IPS-18c (cell line): ENCODE data around the gene MBD4.

ENCODE experiments used
- H3K4me3 ChIP-seq: 2 replicates; pipeline ENCODE4 v1.7.0; 2013; ENCODE audit warnings: low read depth, mild to moderate bottlenecking, low read length, moderate library complexity; ENCODE audit not compliant: insufficient read depth
- H3K9me3 ChIP-seq: one replicate; pipeline ENCODE4 v1.6.1; 2013; ENCODE audit warnings: mild to moderate bottlenecking, low read length, moderate library complexity; ENCODE audit not compliant: control insufficient read depth, insufficient read depth

The MBD4 gene

DNA sequence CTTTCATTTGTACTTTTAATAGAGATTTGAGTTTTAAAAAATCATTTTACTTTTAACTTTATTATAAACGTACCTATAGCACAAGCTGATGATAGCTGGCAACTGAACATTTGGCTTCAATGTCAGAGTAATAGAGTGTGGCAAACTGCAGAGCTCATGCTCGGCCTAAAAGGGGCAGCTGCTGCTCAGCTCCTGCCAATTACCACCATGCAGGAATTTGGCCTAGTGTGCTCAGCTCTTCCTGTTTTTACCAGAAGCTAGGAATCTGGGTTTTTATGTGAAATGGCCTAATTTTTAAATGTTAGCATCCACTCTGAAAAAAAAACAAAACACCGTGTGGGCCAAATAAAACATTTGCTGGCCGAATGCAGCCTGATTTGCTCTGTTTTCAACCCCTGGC lies 2.0 kb upstream of the MBD4 start:
- H3K9me3 ChIP-seq = no peaks in the 10 kb centered on the region
- H3K4me3 ChIP-seq = no peak overlapping the region

DNA sequence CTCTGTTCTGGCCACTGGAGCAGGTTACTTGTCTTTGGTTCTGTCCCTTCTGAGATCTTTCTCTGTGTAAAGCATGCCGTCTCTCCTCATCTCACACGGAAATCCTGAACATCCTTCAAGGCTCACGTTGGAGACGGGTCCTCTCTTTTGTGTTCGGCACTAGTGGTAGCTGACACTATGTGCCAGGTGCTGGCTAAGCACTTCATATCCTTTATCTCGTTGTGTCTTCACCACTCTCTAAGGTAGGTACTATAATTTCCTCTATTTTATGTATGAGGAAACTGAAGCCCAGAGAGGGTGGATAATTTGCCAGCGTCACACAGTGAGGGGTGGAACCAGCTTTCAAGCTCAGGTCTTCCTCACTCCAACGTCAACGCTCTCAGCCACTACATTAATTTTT lies 1.5 kb upstream of the MBD4 start:
- H3K9me3 ChIP-seq = no peaks in the 10 kb centered on the region
- H3K4me3 ChIP-seq = peak overlapping the region; percentile 98; the same call in 1 of the 2 replicates

DNA sequence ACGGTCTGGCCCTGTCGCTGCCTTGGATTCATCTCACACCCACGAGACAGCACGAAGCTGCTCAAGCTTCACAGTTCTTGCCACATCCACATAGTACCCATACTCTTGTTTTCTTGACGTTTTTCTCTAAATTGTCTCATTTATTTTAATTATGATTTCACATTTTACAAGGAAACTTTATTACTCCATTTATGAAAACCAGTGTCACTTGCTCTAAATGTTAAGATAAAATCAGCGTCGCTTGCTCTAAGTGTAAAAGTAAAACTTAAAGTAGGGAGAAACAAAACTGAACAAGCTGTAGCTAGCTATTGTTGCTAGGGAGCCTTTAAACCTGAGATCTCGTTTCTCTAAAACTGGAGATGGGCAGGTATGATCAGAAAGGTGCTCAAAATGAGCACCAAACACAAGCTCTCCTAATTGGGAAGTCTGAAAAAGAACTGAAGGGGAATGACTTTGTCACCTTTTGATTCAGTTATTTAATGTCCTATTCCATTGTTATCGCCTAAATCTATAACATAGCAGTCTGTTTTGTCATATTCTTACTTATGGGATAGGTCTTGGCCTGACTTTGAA lies 956 bp upstream of the MBD4 start:
- Histone ChIP-seq H3K9me3 (no peaks in the 10 kb centered on the region), H3K4me3 (peak overlapping the region; percentile 98)

DNA sequence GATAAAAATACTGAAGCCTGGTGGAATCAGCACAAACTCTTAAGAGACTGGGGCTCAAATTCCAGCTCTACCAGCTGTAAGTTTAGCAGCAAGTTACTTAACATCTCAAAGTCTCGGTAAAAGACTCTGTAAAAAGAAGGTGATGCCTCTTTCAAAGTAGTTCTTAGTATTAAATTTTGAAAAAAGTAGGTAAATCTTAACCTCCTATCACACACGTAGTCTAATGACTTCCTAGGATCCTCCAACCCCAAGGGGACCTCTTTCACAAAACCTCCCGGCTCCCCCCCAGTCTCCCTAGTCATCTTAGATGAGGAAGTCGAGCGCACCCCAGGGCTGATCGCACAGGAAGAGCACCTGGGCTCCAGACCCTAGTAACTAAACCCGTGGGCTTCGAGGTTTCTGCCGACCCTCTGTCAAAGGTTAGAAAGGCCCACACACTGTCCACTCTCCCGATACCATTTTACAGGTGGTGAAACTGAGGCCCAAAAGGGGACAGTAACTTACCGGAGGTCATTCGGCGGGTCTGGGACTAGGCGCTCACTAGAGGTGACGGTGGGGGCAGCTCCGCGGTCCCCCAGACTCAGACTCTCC lies 427 bp downstream of the MBD4 start:
- no peaks in the 10 kb centered on the region for H3K9me3 ChIP-seq
- H3K4me3 ChIP-seq = peak overlapping the region; percentile 98

DNA sequence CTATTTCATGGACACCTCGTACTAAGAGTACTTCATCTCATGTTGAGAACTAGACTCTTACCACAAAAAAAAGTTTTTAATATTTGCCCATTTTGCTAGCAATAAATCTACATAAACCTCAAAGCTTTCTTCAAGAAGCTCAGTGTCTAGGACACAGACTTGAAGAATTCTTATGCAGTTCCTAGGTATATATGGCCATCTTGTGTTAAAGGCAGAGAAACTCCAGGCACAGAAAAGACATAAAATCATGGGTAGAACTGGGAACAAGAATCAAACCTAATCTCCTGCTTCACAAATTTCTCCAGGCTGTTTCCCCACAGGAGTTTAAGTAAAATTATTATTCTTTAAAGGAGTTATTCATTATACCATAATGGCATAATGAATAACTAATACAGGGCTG lies 4.4 kb downstream of the MBD4 start:
- Histone ChIP-seq H3K4me3 (no peak overlapping the region), H3K9me3 (no peaks in the 10 kb centered on the region)

DNA sequence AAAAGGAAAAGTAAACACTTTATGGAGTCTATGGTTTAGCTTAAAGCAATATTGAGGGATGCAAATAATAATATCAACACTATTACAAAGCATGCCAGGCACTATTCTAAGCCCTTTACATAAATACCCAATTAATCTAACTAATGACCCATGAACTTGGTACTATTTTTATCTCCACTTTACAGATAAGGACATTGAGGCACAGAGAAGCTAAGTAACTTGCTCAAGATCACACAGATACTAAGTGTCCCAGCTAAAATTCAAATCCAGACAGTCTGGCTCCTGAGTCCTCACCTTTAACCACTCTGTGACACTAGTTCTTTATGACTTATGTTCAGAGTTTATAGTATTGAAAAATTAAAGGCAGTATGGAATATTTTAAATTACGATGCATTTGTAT lies 5.6 kb downstream of the MBD4 start:
- no peaks in the 10 kb centered on the region for H3K9me3 ChIP-seq
- no peak overlapping the region for H3K4me3 ChIP-seq

DNA sequence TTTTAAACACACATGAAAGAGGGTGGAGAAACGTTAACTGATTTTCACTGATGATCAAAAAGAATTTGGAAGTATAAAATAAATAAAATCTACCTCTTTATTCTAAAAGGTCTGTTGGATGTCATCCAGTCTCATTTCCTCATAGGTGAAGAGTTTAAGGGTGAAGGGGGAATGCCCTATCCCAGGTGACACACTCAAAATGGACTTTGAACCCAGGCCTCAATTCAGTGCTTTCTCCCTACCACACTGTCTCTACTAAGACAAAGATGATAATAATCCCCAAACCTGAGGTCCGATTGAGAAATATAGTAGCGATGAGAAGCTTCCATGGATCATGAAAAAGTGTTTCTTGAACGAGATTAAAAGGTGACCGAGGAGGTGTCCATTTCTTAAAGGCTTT lies 6.2 kb downstream of the MBD4 start:
- H3K9me3 ChIP-seq = no peaks in the 10 kb centered on the region
- no peak overlapping the region for H3K4me3 ChIP-seq

DNA sequence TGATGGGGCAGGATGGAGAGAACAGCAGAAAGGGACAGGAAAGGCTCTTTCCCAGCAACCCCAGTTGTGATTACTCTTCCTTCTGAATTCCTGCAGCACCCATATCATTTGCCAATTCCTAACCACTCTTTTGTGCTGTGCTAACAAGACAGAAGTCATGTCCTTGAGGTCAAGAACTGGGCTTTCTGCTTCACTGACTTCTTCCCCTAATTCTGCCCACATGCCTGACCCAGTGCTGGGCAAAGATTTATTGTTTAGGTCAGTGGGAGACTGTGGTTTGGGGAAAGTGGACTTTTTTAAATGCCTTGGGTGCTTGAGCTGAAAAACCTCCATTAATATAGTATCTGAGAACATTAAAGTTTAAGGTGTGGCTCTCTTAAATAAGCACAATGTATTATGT lies 7.1 kb downstream of the MBD4 start:
- Histone ChIP-seq H3K9me3 (no peaks in the 10 kb centered on the region), H3K4me3 (no peak overlapping the region)

DNA sequence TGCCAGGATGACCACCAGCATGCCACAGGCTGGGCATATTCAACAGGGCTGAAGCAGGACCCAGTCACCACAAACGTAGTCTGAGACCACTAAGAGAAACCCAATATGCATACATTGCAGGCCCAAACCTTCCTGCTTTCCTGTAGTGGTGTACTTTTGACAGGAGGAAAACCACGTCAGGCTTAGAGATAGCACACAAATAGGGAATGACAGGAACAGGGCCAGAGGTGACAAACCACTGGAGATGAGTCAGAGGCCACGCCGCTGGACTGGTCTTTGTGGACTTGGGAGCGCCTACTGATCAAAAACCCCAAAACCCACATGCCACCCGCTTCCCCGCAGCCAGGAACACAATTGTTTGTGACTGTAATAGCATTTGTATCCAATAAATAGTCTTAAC lies 7.7 kb downstream of the MBD4 start:
- Histone ChIP-seq H3K4me3 (no peak overlapping the region), H3K9me3 (no peaks in the 10 kb centered on the region)

DNA sequence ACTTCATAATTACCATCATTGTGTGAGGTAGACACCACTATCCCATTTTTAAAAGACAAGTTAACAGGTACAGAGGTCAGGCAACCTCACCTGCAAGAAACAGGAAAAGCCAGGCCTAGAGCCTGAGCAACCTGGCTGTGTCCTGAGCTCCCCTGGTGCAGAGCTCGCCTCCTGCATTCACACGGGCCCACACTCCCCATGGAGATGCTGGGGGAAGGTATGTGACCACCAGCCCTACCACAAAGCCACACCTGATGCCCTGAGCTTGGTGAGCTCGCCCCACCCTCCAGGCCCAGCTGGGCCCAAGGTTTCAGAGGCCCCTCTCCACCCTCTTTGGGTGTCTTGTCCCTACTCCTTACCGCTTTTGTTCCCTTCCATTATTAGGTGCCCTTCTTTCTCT lies 10.1 kb downstream of the MBD4 start:
- Histone ChIP-seq H3K4me3 (no peak overlapping the region), H3K9me3 (no peaks in the 10 kb centered on the region)

DNA sequence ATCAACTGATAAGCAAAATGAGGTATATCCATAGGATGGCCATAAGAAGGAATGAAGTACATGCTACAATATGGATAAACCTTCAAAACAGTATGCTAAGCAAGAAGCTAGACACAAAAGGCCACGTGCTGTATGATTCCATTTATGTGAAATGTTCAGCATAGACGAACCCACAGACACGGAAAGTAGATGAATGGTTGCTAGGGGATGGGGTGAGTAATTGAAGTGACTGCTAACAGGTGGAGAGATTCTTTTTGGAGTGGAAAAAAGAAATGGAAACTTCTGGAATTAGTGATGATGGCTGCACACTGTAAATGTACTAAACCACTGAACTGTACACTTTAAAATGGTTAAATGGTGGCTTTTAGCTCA lies 10.7 kb downstream of the MBD4 start:
- Histone ChIP-seq H3K4me3 (no peak overlapping the region; the same call in 1 of the 2 replicates), H3K9me3 (no peaks in the 10 kb centered on the region)

DNA sequence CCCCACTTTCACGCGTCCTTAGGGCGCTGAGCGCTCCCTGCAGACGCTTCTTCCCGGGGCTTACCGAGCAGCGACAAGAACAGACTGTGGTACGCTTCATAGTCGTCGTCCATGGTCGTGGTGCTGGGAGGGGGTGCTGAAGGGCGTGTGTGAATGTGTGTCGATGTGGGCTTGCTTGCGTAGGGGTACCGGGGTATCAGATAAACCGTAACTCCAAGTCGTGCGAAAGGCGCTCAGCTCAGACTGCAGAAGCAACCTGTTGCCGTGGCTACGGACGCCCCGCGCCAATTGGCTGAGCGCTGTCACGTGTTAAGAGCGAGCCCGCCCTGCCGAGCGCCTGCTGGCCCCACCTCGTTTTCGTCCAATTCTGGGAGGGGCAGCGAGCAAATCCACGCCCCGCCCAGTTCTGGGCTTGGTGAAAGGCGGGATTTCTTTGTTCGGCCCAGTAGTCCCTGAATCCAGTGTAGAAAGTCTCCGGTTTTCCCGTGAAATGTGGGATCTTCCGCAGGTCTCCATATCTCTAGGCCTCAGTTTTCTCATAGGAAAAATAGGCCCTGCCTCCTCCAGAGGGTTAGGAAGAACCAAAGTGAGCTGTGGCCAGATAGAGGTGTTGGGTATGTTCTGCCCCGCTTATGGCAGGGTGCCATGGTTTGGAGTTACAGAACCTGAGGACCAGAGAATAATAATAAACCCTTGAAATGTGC lies 11.2 kb downstream of the MBD4 start, which contains the start of gene EFCAB12:
EFCAB12 (minus strand) TSS at position 261 of the 704 bp plus-strand sequence; CDS start at position 113, 148 bp downstream.
- no peaks in the 10 kb centered on the region for H3K9me3 ChIP-seq
- H3K4me3 ChIP-seq = peak within 1 kb of the TSS; percentile 71

DNA sequence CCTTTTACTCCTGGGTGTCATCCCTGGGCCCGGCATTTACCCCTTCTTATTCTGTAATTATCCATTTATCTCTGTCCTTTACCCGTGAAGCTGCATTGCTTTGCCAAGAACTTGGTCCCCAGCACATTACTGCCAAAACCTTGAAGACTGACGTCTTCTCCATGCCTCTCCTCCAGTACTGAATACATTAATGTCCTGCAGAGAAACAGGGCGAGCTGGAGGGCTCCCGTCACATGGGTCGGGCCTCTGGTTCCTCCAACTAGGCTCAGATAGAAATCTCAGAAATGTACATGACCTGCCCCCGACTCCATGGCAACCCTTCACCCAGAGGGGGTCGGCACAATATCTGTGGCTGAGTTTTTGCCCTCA lies 11.8 kb downstream of the MBD4 start:
- Histone ChIP-seq H3K4me3 (peak overlapping the region; percentile 71), H3K9me3 (no peaks in the 10 kb centered on the region)

DNA sequence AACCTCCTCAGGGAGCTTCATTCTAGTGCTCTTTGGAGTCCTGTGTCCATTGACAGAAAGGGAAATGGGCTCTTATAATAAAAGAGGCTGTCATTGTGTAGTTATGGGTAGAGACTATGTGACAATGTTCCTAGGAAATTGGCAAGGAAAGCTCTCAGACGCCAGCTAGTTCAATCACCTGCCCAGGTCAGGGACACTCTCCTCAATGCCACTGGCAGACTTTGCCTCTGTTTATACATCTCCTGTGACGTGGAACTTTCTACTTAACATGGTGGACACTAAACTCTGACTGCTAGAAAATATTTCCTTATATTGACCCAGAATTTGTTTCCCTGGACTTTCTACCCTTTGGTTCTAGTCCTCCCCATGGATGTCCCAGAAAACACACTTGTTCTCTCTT lies 14.1 kb downstream of the MBD4 start:
- H3K4me3 ChIP-seq = no peak overlapping the region
- no peaks in the 10 kb centered on the region for H3K9me3 ChIP-seq

DNA sequence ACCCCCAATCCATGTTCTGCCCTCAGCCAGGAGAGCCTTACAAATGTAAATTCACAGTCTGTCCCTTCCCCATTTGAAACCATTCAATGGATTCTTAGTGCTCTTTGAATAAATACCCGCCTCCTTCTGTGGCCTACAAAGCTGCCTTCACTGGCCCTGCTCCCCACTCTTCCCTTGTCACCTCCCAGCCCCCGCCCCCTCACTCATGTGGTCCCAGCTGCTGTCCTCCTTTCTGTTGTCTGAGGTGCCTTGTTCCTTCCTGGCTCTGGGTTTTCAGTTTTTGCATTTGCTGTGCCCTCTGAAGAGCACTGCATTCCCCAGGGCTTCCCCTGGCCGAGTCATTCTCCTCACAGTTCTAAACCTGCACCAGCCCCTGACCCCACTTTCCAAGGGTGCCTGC lies 14.5 kb downstream of the MBD4 start:
- Histone ChIP-seq H3K9me3 (no peaks in the 10 kb centered on the region), H3K4me3 (no peak overlapping the region)

DNA sequence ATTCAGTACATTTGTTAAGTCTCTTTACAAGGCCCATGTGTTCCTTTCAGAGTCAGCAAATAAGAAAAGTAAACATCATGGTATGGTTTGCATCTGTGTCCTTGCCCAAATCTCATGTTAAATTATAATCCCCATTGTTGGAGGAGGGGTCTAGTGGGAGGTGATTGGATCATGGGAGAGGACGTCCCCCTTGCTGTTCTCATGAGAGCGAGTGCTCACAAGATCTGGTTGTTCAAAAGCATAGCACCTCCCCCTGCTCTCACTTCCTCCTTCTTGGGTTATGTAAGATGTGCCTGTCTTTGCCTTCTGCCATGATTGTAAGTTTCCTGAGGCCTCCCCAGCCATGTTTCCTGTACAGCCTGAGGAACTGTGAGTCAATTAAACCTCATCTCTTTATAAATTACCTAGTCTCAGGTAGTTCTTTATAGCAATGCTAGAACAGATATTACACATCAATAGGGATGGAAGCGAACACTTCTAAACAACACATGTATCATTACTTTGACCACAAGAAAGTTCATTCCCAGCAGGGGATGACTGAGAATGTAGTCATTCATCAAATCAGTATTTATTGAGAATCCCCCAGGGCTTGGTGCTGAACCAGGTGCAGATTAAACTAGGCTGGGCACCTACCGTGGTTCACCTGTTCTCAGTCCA lies 15.4 kb downstream of the MBD4 start:
- Histone ChIP-seq H3K4me3 (no peak overlapping the region), H3K9me3 (no peaks in the 10 kb centered on the region)

DNA sequence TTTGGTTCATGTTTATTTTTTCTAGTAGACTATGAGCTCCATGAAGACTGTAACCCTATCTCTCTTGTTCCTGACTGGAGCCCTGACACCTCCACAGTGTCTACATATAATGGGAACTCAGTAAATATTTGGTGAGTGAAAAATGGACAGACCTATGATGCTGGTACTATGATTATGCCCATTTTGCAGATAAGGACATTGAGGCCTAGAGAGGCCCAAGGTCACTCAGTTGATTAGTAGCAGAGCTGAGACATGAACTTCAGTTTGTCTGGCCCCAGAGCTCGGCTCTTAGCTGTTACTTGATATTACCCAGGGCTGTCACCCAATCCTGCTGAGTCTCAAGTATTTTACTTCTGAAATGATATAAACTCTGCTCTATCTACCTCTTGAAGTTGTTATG lies 16.9 kb downstream of the MBD4 start:
- no peaks in the 10 kb centered on the region for H3K9me3 ChIP-seq
- no peak overlapping the region for H3K4me3 ChIP-seq
